ENCODE measurements around the gene RAMP3. TPM values are rescaled to one million over a fixed set of nuclear protein-coding genes. Genes with fewer than 3 reads are reported as not detected.
"Not testable (repeated sequence)": the region's sequence is repeated elsewhere in the genome, so short reads cannot be mapped to it uniquely, and the experiment has no call there.

The RAMP3 gene
- polyA plus RNA-seq, 10 donors = 1.7 to 6.9 (median 4.9) TPM

DNA sequence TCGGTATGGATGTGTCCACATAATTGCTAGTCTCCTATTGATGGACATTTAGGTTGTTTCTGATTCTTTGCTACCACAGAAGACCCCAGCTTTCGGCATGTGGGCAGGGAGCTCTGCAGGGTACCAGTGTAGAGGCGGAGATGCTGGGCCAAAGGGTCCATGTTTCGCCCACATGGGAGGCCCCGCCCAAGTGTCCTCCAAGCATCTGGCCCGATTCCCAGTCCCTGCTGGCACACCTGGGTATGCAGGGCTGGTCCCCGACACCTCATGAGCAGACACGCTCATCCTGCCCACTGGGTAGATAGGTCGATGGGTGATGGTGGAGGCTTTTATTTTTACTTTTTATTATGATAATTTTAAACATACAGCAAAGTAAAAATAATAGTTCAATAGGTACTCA is 26.7 kb upstream of the RAMP3 start:
- no peak for DNase-seq

DNA sequence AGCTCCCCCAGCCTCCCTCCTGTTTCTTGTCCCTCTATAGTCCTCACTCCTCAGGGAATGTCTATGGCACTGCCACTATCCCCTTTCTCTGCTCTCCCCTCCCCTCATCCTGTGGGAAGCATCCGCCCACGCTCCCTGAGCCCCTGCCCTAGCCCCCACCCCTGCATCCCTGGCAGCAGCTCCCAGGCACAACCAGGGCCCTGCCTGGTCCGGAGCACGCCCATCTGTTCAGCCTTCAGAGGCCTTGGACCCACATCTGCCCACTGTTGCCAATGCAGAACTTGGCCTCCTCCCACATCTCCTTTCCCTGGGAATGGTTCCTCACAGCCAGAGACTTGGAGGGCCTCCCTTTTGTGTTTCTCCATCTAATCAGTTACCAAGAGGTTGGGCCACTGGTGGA is 25.7 kb upstream of the RAMP3 start:
- no peak for DNase-seq

DNA sequence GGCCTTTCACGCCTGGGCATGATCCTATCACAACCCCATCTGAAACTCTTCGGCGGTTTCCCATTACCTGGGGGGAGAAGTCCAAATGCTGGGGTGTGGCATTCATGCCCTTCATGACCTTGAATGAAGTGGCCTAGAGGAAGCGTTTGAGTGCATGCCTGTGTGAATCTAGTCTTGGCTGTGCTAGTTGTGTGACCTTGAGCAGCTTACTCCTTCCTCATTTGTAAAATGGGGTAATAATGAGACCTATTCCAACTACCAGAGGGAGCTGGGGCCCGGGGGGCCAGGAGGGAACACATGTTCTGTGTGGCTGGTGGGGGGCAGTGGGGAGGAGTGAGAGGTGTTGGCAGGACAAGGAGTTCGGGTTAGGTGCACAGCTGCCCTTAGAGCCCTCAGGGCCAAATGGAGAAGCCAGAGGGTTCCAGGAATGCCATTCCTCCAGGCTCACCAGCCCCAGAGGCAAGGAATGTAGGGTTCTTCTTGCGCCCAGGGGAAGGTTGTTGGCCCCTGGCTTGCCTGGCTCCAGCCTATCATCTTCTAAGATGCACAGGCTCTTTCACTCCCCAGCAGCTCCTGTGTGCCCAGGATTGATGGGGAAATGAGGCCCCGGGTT is 24.8 kb upstream of the RAMP3 start:
- DNase-seq = no peak

DNA sequence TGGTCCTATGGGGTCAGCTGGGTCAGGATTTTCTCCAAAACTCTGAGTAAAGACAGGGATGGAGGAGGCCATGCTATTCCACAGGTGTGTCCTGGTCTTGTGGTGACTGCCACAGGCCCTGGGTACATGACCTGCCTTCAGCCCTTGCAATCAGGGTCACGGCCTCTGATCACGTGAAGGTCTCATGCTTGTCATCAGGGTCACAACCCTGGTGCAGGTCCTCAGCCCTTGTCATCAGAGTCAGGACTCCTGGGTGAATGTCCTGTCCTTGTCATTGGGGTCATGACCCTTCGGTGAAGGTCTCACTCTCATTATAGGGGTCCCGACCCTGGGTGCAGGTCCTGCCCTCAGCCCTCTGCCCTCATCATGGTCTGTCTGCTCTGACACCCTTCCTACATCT is 24.2 kb upstream of the RAMP3 start:
- DNase-seq = no peak

DNA sequence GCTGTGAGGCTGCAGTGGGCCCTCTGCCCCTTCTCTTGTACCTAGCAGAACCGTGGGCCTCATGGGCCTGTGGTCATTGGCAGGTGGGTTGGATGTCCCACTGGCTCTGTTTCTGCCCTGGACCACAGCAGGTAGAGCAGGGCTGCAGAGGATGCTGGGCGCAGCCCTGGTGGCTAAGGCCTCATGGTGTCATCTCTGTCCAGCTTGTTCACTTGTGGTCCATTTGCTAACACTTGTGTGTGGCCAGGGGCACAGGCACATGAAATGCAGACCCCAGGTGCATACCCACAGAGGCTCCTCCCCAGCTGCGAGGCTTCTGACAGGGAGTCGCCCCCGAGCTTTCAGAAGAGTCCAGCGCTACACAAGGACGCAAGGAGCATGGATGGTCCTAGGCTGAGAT is 23.7 kb upstream of the RAMP3 start:
- no peak for DNase-seq

DNA sequence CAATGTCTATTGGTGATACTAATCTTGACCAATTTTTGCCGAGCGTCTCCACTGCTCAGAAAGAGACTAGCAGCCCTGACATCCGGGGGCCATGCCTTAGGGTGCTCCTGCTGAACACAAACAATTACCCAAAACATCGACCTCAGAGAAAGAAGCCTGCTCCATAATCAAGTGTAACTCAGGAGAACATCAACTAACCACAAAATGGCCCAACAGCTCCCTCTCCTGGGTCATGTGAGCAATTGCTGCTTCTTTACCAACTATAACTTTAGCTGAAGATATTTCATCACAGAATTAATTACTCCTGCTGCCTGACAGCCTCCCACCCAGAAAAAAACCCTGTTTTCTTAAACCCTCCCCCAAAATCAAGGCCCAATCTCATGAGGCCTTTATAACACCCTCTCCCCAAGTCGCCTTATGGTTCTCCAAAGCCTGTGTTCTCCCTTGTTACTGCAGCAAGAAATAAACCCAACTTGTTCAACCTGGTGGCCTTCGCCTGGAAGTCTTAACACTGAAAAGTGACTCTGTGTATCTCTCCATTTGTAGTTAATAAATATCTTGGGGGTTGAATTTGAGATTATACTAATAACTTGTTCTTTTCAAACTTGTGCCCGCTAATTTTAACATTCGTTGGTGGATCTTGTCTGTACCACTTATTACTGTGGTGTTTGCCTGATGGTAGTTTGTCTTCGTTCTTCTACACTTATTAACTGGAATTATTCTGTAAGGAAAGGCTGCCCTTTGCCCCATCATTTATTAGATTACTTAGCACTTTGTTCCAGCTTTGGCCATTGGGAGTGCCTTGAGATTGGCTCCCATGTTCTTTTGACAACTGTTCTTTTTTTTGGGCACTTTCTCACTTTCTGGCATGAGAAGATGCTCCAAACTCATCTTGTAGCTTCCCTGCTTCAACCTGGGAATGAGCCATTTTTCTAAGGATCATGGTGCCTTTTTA is 21.2 kb upstream of the RAMP3 start:
- peak; percentile 61 to 80 (median 77) for DNase-seq

DNA sequence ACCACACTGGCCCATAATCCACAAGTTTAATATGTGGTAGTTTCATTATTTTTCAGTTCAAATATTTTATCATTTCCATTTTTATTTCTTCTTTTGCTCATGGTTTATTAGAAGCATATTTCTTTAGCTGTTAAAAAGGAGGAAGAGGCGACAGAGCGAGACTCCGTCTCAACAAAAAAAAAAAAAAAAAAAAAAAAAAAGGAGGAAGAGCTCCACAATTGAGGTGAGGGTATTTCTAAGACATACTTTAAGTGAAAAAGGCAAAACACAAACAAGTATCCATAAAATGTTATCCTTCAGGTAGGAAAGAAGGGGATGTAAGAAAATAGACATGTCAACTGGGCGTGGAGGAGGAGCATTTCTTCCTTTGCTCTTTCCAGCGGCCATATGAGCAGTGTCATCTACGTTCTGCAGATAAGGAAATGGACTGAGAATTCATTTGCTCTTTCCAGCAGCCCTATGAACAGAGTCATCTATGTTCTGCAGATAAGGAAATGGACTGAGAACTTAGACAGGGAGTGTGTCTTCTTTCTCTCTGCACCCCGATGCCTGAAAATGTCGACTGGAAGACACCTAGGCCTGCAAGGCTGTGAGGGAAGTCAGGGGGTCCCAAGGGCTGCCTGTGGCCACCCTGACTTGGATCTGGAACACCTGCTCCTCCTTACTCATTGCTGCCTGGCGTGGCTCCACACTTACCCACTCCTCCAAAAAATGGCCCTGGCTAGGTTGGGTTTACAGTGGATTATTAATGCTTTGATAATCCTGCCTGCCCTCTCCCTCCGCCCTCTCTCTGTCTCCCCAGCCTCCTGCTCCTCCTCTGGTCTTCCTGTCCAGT is 18.9 kb upstream of the RAMP3 start:
- no peak for DNase-seq

DNA sequence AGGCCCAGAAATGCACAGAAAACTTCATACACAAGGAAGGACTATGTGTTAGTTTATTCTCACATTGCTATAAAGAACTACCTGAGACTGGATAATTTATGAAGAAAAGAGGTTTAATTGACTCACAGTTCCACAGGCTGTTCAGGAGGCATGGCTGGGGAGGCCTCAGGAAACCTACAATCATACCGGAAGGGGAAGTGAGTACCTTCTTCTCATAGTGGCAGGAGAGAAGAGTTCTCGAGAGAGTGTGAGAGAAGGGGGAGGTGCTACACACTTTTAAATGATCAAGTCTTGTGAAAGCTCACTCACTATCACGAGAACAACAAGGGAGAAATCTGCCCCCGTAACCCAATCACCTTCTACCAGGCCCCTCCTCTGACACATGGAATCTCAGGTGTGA is 16.8 kb upstream of the RAMP3 start:
- no peak for DNase-seq

DNA sequence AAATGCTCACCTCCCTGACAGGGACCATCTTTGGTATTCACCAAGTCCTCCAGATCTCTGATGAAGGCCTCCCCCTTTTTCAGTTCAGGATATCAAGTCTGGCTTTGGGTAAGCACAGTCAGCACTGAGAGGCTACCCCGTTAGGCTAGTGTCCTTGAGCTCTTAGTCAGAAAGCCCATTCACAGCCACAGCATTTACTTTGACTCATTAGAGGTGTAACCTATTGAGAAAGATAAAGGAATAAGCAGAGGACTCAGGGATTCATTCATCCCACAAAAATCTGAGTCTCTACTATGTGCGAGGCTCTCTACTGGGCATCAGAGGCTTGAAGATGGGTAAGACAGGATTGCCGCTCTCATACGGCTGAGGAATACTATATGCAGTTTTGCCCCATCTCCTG is 14.0 kb upstream of the RAMP3 start:
- DNase-seq = no peak

DNA sequence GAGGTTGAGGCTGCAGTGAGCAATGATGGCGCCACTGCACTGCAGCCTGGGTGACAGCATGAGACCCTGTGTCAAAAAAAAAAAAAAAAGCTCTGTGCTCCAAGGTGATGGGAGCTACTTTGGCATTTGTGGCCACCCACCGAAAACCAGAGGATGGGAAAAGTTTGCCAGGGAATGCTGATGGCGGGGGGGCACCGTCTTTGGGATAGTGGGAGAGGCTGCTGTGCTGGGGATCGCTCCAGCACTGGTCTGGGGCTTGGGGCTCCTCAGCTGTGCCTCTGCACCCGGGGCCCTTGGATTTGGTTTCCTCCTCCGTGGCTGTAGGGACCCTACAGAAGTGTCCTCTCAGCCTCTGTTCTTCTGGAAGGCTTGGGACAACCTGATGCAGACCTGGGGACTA is 11.7 kb upstream of the RAMP3 start:
- DNase-seq = no peak

DNA sequence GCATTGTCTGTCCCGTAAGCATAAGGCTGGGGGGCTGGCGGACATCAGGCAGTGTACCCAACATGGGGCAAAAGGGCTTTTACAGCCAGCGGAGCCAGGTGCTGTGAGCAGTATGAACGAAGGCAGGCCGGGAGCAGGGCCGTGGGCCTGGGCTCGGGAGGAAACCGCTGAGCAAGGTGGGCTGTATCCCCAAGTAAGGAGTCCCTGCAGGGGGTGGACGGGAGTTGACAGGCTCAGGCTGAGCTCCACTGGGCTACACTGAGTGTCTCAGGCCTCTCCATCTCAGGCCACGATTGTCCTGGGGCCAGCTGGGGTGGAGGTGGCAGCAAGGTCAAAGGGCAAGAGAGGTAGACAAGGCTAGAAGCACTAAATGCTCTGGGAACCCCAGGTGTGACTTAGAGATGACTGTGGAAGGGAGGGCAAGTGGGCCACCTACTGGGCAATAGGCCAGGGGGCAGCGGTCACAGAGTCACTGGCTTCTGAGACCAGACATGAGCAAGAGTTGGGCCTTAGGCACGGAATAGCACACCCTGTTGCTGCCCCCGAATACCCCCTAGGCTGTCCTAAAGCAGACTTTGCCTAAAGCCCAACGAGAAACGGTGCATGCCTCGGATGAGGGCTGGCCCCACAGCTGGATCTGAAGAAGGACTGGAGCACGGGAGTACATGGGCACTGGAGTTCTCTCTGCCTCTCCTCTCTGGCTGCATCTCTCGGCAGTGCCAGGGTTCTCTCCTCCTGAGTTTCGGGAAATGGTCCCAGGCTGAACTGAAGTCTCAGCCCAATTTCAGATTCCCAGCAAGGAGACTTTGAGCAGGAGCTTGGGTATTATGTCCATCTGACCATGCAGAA is 10.8 kb upstream of the RAMP3 start:
- DNase-seq = no peak

DNA sequence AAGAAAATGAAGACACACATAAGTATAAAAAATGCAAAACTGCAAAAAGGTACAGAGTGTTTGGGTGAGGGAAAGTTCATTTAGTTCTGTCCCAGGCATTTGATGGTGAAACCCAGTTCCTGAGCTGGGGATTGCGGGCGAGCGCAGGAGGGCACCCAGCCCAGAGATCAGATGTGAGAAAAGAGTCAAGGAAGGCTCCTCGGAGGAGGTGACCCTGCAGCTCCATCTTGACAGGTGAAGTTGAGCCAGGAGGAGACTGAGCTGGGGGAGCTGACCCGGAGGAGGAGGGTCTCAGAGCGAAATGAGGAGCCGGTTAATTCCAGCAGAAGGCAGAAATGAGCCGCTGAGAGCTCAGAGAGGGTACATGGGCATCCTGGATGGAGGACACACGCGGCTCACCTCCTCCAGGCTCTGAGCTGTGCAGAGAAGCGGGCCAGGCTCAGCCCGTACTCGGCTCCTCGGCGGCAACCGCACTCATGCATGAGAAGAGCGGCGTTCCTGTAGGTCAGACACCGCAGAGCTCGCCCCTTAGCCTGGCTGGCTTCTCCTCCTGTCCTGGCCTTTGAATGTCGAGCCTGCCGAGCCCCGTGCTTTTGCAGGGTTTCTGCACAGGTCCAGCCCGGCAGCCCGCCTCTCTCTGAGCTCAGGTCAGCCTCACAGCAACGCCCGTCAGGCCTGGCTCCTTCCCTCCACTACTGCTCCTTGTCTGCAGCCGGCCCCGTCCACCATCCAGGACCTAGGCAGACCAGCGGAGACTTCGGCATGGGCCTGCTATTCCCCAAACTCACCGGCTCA is 9.5 kb upstream of the RAMP3 start:
- DNase-seq = no peak

DNA sequence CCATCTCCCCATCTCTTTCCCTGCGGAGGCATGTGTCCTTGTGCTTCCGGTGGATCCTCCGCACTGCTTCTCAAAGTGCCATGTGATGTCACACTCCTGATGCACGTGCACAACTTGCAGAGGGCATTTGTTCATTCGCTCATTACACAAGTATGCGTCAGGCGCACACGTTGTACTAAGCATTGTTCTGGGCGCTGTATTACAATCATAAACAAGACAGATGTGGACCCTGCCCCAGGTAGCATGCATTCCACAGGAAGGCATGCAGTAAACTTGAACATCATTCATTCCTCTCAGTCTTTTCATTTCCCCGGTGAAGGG is 9.0 kb upstream of the RAMP3 start:
- no peak for DNase-seq

DNA sequence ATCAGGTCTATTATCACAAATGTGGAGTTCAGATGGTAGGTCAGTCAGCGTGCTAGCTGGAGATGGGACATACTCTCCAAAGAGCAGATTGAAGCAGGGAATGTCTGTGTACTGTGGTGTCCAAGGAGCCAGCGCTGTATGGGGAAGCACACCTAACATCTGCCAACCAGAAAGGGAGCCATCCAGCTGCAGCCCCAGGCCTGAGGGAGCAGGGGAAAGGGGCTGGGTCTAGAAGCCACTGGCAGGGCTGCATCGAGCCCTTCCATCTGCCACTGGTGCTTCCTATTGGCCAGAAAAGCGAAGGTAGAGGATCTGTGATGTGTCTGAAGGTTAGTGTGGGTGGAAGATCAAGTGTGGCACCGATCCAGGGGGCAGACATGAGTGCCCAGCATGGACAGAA is 8.0 kb upstream of the RAMP3 start:
- DNase-seq = no peak

DNA sequence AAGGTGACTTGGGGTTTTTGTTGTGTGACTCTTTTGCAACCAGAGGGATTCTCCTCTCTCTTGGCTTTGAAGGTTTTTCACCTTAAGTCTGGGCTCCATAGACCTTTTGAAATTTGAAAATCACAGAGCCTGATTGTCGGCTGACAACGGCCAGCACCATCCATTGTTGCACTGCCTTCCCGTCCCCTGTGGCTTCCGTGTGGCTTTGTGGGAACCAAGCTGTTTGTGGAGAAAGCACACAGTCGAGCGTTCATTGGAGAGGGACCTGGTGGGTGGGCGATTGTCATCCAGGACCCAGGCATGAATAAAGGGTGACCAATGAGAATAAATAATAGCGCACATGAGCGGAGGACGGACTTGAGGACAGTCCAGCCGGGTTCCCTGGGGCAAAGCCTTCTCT is 7.4 kb upstream of the RAMP3 start:
- no peak for DNase-seq

DNA sequence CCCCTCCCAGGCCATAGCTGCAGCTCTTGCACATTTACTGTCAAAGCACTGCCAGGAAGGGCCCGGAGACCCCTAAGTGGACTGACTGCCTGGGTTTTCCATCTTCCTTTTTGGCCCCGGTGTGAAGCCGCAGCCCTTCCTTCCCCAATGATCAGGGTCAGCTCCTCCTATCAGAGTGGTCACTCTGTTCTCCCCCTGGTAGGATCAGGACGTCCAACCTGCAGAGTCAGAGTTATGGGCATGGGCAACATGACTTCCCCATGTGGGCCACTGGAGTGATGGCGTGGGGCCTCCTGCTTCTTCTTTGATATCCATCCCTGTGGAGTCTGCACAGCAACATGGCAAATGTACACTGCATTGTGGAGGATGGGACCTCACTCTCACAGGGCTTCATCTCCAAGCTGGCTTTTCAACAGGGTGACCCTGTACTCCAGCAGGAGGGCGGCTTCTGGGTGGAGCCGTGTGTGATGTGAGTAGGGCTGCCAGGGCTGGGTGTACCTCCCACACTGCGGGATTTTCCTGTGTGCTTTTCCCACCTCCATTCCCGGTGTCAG is 6.4 kb upstream of the RAMP3 start:
- no peak for DNase-seq

DNA sequence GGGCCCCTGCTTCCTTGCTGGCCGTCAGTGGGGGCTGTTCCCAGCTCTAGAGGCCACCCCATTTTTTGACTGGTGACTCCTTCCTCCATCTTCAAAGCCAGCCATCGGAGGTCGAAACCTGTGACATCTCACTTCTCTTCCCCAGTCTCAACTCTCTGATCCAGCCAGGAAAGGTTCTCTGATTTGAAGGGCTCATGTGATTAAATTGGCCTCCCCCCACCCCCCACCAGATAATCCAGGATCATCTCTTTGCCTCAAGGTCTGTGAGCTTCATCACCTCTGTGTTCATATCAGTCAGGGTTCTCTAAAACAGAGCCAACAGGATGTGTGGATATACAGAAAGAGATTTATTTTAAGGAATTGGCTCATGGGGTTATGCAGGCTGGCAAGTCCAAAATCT is 5.6 kb upstream of the RAMP3 start:
- DNase-seq = no peak

DNA sequence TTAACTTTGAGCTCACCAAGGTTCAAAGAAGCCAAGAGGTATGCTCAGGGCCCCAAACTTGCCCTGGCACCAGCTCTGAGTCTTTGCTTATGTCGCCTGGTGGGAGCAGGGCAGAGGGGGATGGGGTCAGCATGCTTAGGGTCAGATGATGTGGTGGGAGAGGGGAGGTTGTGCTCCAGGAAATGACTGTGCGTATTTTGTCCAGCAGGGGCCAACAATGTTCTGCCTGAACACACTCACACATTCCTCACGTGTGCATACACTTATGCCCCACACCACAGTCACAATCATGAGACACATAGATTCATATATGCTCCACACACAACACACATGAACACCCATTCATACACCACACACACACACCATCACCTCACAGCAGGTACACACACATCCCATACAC is 4.4 kb upstream of the RAMP3 start:
- DNase-seq = no peak

DNA sequence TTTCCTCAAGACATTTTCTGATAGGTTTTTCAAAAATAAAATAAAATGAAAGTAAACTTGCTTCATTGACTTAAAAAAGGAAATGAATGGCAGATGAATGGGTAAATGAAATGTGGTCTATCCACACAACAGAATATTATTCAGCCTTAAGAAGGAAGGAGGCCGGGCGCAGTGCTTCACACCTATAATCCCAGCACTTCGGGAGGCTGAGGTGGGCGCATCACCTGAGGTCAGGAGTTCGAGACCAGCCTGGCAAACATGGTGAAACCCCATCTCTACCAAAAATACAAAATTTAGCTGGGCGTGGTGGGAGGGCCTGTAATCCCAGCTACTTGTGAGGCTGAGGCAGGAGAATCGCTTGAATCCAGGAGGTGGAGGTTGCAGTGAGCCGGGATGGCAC is 3.7 kb upstream of the RAMP3 start:
- DNase-seq = not testable (repeated sequence)

DNA sequence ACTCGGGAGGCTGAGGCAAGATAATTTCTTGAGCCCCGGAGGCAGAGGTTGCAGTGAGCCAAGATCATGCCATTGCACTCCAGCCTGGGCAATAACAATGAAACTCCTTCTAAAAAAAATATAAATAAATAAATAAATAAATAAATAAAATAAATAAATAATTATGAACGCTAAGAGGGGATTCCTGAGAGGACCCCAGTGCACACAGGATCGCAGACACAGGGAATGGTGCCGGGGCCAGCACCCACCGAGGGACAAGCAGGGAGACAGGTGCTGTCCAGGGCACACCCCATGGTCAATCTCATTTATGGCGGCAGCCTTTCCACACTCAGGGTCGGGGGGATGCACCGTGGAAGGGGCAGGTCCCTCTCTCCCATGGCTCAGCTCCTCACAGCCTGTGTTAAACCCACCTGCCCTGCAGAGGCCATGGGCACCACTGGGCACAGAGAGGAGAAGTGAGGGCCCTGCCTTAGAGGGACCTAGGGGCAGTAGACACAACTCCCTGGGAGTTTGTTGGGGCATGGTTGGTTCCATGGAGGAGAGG is 2.2 kb upstream of the RAMP3 start:
- DNase-seq = no peak

Data from muscle of back (tissue), 11 donors.